Ovary (tissue), 3 donors: ENCODE results near the gene F2RL2.

Experiments
- CTCF ChIP-seq, 3 donors: fragments of 450-650 bp in 2 of 3; fragments of 200-600 bp in 1 of 3; IDR thresholded peaks; one replicate each; pipeline versions ENCODE4 v1.5.1 to v1.8.0; 2016 to 2022; ENCODE audit warnings: antibody characterized with exemption in 3 of 3, mild to moderate bottlenecking in 1 of 3
- EP300 ChIP-seq: sonication (generic); formaldehyde crosslinking; IDR thresholded peaks from one replicate; pipeline ENCODE4 v1.6.1; 2017; ENCODE audit warnings: antibody characterized with exemption
- POLR2A ChIP-seq: fragments of 450-650 bp; IDR thresholded peaks from one replicate; pipeline ENCODE4 v1.6.1; 2017; ENCODE audit warnings: antibody characterized with exemption, mild to moderate bottlenecking, moderate library complexity
- donor health status: DM: no; HTN: no; CAD: no.

- no peak for TF ChIP-seq CTCF (IDR thresholded peaks at IDR 0.05)
- no peak for TF ChIP-seq POLR2A
- TF ChIP-seq EP300, result no peak
These were observed 5.5 kb downstream of the F2RL2 start for GRCh38 chr5:76617675-76618074.
